A673 (cell line): ENCODE measurements around the gene CXCL3.

Experiments
- CTCF ChIP-seq: fragments of 300-800, 200-600 bp; sonication (generic); conservative IDR thresholded peaks from 2 replicates; pipeline ENCODE4 v1.5.1; 2017; ENCODE audit warnings: low read depth, mild to moderate bottlenecking, antibody characterized with exemption, low read length, moderate library complexity, mixed read lengths
- EZH2 ChIP-seq: fragments of 200-600 bp; sonication (generic); IDR thresholded peaks from 2 replicates; pipeline ENCODE4 v1.6.1; 2017; ENCODE audit warnings: borderline replicate concordance, low read depth, mild to moderate bottlenecking, mixed read lengths, antibody characterized with exemption, low read length; ENCODE audit not compliant: poor library complexity, severe bottlenecking

DNA sequence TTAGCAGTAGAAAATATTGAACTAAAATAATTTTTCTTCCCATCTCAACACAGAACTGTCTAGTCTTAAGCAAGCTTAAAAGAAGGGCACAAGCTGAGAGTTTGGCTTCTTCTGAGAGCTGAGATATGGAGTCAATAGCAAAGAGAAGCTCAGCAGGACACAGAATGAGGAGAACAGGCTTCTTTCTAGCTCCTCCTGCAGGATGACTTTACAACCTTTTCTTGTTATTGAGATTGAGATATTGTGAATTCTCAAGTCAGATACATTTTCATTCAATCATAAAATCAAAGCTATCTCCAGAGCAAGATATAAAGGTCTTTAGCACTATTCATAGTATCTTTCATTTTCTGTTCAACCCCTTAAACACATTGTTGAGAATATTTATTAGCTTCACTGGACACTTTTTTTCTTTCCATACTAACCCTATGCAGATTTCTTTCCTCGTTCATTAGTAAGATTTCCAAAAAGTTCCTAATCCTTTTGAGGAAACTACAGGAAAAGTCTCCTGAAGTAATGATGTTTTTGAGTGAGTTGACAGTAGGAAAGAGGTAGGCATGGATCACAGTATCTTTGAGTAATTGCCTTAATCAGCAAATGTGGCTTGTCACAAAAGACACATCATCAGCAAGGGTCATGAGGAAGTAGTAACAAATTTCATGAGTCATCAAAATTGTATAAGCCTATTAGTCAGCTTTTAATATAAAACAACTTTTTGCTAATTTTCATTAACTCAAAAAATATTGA lies 17.8 kb upstream of the CXCL3 start:
- no peak for TF ChIP-seq EZH2
- no peak for TF ChIP-seq CTCF
